DOHH2 (cell line): Measurements from ENCODE around the gene FAM131A.

Experiments used
- EZH2phosphoT487 ChIP-seq: fragments of 200-600 bp; sonication (generic); IDR thresholded peaks from 2 replicates; pipeline ENCODE4 v1.6.1; 2017; ENCODE audit warnings: borderline replicate concordance, mild to moderate bottlenecking, antibody characterized with exemption, low read length, moderate library complexity, mixed read lengths
- TF ChIP-seq, protein P1 (sequence below): fragments of 200-600 bp; sonication (generic); IDR thresholded peaks from one replicate; pipeline ENCODE4 v1.5.1; 2014; ENCODE audit warnings: antibody characterized with exemption, mild to moderate bottlenecking, low read depth, low read length; ENCODE audit not compliant: poor library complexity, severe bottlenecking

DNA sequence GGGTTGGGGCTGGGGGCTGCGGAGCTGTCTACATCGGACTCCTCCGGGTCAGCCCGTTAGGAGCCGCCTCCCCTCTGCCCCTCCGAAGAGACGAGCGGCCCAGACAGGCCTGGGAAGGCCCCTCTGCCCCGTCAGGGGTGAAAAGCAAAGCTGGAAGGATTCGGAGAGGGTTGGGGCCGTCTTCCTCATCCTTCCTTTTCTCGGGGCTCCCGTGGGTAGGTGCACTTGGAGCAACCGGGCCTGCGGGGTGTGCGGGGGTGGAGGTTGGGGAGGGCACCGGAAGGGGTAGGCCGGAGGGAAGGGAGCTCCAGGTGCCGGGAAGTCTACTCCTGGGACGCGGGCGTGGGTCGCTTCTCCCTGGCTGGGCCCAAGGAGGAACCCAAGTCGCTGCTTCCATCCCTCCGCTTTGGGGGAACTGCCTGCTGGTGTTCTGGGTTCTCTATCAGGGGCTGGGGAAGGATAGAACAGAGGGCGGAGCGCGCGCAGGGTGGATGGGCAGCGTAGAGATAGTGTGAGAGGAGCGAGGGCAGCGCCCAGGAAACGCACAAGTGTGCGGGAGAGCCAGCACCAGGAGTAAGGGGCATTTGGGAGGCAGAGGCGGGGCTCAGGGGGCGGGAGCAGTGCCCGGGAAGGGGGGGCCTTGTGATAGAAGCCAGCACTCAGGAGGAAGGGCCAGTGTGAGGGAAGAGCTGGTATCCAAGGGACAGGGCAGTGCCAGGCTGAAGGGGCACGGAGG, 24.7 kb downstream of the FAM131A start:
- TF ChIP-seq EZH2phosphoT487: no peak
- TF ChIP-seq, protein P1, sequence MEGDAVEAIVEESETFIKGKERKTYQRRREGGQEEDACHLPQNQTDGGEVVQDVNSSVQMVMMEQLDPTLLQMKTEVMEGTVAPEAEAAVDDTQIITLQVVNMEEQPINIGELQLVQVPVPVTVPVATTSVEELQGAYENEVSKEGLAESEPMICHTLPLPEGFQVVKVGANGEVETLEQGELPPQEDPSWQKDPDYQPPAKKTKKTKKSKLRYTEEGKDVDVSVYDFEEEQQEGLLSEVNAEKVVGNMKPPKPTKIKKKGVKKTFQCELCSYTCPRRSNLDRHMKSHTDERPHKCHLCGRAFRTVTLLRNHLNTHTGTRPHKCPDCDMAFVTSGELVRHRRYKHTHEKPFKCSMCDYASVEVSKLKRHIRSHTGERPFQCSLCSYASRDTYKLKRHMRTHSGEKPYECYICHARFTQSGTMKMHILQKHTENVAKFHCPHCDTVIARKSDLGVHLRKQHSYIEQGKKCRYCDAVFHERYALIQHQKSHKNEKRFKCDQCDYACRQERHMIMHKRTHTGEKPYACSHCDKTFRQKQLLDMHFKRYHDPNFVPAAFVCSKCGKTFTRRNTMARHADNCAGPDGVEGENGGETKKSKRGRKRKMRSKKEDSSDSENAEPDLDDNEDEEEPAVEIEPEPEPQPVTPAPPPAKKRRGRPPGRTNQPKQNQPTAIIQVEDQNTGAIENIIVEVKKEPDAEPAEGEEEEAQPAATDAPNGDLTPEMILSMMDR: no peak
